GM12875 (cell line): ENCODE measurements around the gene ATE1.
"Not testable (repeated sequence)": the region's sequence is repeated elsewhere in the genome, so short reads cannot be mapped to it uniquely, and the experiment has no call there.

Experiments used
- H3K4me3 ChIP-seq: one replicate; pipeline ENCODE4 v1.5.1; 2011; ENCODE audit warnings: low read depth, low read length, control low read depth
- TF ChIP-seq, protein P1 (sequence below): IDR thresholded peaks from 2 replicates; pipeline ENCODE4 v1.5.1; 2011; ENCODE audit warnings: low read depth, mild to moderate bottlenecking, control low read depth, inconsistent platforms, low read length, moderate library complexity, borderline replicate concordance; ENCODE audit not compliant: insufficient read depth

Gene ATE1

DNA sequence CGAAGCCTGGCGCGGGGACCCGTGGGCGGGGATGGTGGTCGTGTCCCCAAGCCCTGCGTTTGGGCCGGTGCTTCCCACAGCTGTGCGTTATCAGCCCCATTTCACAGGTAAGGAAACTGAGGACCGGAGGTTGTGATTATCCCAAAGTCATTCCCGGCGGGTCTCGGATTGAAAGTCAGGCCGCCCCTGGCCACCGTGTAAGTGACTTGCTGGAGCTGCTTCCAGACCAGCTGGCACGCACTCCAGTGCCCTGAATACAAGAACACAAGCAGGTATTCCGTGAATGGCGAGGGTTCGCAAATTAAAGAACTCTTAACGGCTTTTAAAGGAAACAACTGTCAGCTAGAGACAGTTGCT, 675 bp upstream of the ATE1 start:
- peak overlapping the region; percentile 84 for H3K4me3 ChIP-seq
- TF ChIP-seq, protein P1, sequence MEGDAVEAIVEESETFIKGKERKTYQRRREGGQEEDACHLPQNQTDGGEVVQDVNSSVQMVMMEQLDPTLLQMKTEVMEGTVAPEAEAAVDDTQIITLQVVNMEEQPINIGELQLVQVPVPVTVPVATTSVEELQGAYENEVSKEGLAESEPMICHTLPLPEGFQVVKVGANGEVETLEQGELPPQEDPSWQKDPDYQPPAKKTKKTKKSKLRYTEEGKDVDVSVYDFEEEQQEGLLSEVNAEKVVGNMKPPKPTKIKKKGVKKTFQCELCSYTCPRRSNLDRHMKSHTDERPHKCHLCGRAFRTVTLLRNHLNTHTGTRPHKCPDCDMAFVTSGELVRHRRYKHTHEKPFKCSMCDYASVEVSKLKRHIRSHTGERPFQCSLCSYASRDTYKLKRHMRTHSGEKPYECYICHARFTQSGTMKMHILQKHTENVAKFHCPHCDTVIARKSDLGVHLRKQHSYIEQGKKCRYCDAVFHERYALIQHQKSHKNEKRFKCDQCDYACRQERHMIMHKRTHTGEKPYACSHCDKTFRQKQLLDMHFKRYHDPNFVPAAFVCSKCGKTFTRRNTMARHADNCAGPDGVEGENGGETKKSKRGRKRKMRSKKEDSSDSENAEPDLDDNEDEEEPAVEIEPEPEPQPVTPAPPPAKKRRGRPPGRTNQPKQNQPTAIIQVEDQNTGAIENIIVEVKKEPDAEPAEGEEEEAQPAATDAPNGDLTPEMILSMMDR = no peak

DNA sequence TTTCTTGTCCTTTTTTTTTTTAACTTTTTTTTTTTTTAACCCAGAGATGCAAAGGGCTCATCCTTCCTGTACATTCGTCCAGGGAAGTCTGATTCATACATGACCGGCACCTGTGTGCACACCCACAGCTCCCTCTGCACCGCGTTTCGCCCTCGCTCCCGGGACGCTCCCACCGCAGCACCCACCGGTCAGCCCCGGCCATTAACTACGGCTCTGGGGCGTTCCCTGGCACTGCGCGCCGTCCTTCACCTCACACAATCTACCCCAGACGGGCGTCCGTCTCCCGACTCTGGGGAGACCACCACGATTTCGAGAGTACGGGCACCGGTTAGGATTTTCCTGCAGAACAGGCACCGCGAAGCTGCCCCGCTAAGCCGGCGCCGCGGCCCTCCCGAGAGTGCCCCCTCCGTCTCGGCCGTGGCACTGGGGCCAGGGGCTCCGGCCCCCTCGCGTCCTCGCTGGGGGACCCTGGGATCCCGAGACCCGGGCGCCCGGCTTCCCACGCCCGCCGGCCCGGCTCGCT, 452 bp downstream of the ATE1 start:
- TF ChIP-seq, protein P1 = no peak
- peak overlapping the region; percentile 84 for H3K4me3 ChIP-seq

DNA sequence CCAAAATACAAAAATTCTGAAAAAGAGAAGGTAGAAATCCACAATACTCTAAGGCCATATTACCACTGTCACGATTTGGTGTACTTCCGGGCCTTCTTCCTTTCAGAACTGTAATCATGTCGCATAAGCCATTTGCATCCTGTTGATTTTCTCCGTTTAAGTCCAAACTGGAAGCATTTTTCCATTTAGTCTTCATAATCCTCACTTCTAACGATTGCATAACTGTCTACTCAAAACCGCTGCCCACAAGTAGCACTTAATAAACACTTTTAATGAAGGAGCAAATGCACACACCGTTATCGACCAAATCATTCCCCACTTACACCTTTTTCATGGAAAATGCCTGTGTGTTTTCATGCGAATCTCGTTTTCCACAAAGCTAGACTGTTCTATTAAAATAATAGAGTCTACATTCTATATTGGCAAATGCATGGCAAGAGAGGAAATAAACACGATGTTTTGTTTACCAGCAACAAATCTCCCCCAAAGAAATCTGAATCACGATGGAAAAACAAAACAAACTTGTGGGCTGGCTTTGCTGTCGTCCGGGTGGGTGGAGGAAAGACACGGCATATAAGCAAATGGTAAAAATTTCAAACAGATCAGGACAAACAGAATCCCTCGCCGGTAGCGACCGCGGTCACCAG, 1.0 kb downstream of the ATE1 start:
- TF ChIP-seq, protein P1 = no peak
- H3K4me3 ChIP-seq = peak overlapping the region; percentile 84

DNA sequence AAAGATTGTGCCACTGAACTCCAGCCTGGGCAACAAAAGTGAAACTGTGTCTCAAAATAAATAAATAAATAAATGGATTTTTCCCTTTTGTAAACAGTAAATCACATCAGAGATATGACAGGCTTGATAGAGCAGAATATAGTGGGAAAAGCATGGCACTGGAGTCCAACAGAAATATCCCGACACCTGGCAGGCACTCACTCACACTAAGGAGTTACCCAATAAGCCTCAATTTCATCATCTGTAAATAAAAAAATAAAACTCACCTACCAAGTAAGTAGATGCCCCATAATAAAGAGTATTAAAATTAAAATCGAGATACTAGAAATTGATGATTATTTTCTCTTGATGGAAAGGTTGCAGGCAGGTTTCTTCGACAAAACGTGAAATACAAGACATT, 1.7 kb downstream of the ATE1 start:
- TF ChIP-seq, protein P1 = no peak
- no peak overlapping the region for H3K4me3 ChIP-seq

DNA sequence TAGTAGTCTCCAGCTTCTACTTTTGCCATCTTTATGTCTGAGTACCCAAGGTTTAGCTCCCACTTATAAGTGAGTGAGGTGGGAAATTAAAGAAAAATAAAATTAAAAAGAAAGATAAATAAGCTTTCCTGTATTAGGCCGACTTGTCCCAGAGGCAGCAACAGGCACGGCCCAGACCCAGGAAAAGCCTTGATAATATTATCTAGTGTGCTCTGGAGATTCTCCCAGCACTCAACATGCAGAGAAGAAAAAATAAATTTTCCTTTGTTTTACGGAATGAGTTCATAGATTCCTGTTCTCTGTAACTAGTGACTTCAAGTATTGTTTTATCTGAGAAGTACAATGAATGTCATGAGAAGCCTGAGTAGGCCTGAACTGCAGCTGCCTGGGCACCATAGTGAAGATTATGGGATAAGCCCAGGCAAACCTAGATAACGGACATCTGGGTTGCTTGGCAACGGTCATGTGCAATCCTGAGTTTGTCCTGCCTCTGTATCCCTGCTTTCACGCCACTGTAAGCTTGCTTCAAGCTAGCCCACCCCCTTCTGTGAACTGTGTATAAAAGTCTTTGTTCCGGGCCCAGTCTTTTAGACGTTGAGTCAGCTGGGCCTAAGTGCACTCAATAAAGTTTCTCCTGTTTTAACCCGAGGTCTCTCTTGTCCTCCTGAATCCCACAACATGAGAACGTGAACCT, 6.4 kb downstream of the ATE1 start:
- H3K4me3 ChIP-seq = no peak overlapping the region
- TF ChIP-seq, protein P1 = no peak

DNA sequence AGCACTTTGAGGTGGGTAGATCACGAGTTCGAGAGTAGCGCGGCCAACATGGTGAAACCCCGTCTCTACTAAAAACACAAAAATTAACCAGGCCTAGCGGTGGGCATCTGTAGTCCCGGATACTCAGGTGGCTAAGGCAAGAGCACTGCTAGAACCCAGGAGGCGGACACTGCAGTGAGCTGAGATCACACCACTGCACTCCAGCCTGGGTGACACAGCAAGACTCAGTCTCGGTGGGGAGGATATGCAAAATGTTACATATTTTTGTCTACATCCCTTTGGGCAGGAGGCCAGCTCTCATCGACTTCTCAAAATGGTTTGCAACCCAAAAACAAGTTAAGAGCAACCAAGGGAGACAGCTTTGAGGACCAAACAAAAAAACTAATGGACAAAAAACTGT, 8.2 kb downstream of the ATE1 start:
- H3K4me3 ChIP-seq = no peak overlapping the region
- TF ChIP-seq, protein P1 = no peak

DNA sequence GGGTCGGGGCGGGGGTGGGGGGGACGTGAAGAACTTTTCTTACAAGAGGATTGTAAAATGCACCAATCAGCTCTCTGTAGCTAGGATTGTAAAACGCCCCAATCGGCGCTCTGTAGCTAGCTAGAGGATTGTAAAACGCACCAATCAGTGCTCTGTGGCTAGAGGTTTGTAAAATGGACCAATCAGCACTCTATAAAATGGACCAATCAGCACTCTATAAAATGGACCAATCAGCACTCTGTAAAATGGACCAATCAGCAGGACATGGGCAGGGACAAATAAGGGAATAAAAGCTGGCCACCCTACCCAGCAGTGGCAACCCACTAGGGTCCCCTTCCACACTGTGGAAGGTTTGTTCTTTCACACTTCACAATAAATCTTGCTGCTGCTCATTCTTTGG, 9.0 kb downstream of the ATE1 start:
- H3K4me3 ChIP-seq = not testable (repeated sequence)
